ENCODE measurements around the gene CPA5. TPM values are rescaled to one million over a fixed set of nuclear protein-coding genes. Genes with fewer than 3 reads are reported as not detected.
"Not testable (repeated sequence)": the region's sequence is repeated elsewhere in the genome, so short reads cannot be mapped to it uniquely, and the experiment has no call there.

CPA5 gene
- total RNA-seq, 2 donors from 2014 or later: not detected

- Histone ChIP-seq H3K9me3 (no peaks in the 10 kb centered on the region), H3K27me3 (no peaks in the 10 kb centered on the region), H3K9ac (ENCODE audit: low read depth in 2 of 2, low read length in 2 of 2) (no peak overlapping the region), H3K4me3 (no peak overlapping the region), H3K4me1 (no peaks in the 10 kb centered on the region), H3K27ac (no peak overlapping the region), H3K36me3 (no peaks in the 10 kb centered on the region)
- no peak for DNase-seq
- intact Hi-C loops (cut with DNase I): no loop called here
- TF ChIP-seq CTCF (IDR thresholded peaks at IDR 0.05): no peak
Measured at GRCh38 chr7:130319541-130319940, 25.1 kb upstream of the CPA5 start.

- H3K9me3 ChIP-seq; H3K27ac ChIP-seq; DNase-seq; H3K36me3 ChIP-seq; H3K4me1 ChIP-seq; H3K4me3 ChIP-seq; H3K9ac ChIP-seq (ENCODE audit: low read depth in 2 of 2, low read length in 2 of 2); intact Hi-C loops (cut with DNase I); H3K27me3 ChIP-seq: not testable (repeated sequence)
Measured at GRCh38 chr7:130321542-130322229, 22.9 kb upstream of the CPA5 start.

- Histone ChIP-seq H3K27ac (no peak overlapping the region), H3K9me3 (no peaks in the 10 kb centered on the region), H3K27me3 (no peaks in the 10 kb centered on the region), H3K4me1 (no peaks in the 10 kb centered on the region), H3K4me3 (no peak overlapping the region), H3K36me3 (no peaks in the 10 kb centered on the region), H3K9ac (ENCODE audit: low read depth in 2 of 2, low read length in 2 of 2) (no peak overlapping the region)
- no peak for DNase-seq
- intact Hi-C loops (cut with DNase I): no loop called here
- no peak for TF ChIP-seq CTCF (IDR thresholded peaks at IDR 0.05)
Measured at GRCh38 chr7:130322615-130323014, 22.0 kb upstream of the CPA5 start.

- no peak for TF ChIP-seq CTCF (IDR thresholded peaks at IDR 0.05)
- intact Hi-C loops (cut with DNase I): no loop called here
- Histone ChIP-seq H3K27me3 (no peaks in the 10 kb centered on the region), H3K9ac (ENCODE audit: low read depth in 2 of 2, low read length in 2 of 2) (no peak overlapping the region), H3K9me3 (no peaks in the 10 kb centered on the region), H3K4me1 (no peaks in the 10 kb centered on the region), H3K27ac (no peak overlapping the region), H3K4me3 (no peak overlapping the region), H3K36me3 (no peaks in the 10 kb centered on the region)
- no peak for DNase-seq
Measured at GRCh38 chr7:130324306-130324943, 20.2 kb upstream of the CPA5 start.

GRCh38 chr7:130329681-130330080 lies 14.9 kb upstream of the CPA5 start:
- no peak for TF ChIP-seq CTCF (IDR thresholded peaks at IDR 0.05)
- H3K4me1 ChIP-seq: no peaks in the 10 kb centered on the region
- H3K9ac ChIP-seq (ENCODE audit: low read depth in 2 of 2, low read length in 2 of 2): no peak overlapping the region
- no peaks in the 10 kb centered on the region for H3K9me3 ChIP-seq
- H3K27me3 ChIP-seq: no peaks in the 10 kb centered on the region
- H3K4me3 ChIP-seq: no peak overlapping the region
- H3K27ac ChIP-seq: no peak overlapping the region
- DNase-seq: no peak
- H3K36me3 ChIP-seq: no peaks in the 10 kb centered on the region
- intact Hi-C loops (cut with DNase I): no loop called here

Data from colonic mucosa (tissue), 4 donors.